ENCODE measurements around the gene TMEM176A. TPM values are rescaled to one million over a fixed set of nuclear protein-coding genes. Genes with fewer than 3 reads are reported as not detected.
A peak's percentile ranks its signal among the peaks of the same experiment; 100 is the strongest.

Gene TMEM176A
- total and polyA plus RNA-seq, 2 experiments from 2014 or later = 0.34 TPM; not detected in 1

- no peak for TF ChIP-seq REST (IDR thresholded peaks at IDR 0.05; ENCODE audit: unreplicated experiment)
These were observed 22.5 kb downstream of the TMEM176A start (continued) for GRCh38 chr7:150823043-150823442.

- H3K27ac ChIP-seq (ENCODE audit: low read depth) = no peak overlapping the region
- H3K27me3 ChIP-seq (ENCODE audit: insufficient read depth) = no peaks in the 10 kb centered on the region
- H3K4me1 ChIP-seq (ENCODE audit: insufficient read depth) = no peaks in the 10 kb centered on the region
- DNase-seq (ENCODE audit: low spot score) = no peak
- peaks cover 6% of the 10 kb centered on the region for H3K27me3 Mint-ChIP-seq (ENCODE audit: insufficient read depth, low read depth, poor library complexity)
- no peaks in the 10 kb centered on the region; the same call in 1 of the 2 replicates for H3K36me3 ChIP-seq (ENCODE audit: insufficient read depth)
- H3F3A ChIP-seq (replicated peaks; ENCODE audit: low read depth) = no peaks in the 10 kb centered on the region
- ATAC-seq = no peak
- peak overlapping the region; percentile 74 for H2AFZ ChIP-seq
- peaks cover 14% of the 10 kb centered on the region; the same call in 2 of the 3 replicates for H3K4me1 Mint-ChIP-seq
- H3K4me3 Mint-ChIP-seq = no peak overlapping the region
- no peaks in the 10 kb centered on the region for H4K20me1 ChIP-seq (replicated peaks; ENCODE audit: insufficient read depth)
- no peaks in the 10 kb centered on the region; the same call in 2 of the 3 replicates for H3K36me3 Mint-ChIP-seq (ENCODE audit: low read depth)
- no peaks in the 10 kb centered on the region for H3K79me2 ChIP-seq (replicated peaks; ENCODE audit: insufficient read depth)
- H3K27ac Mint-ChIP-seq = no peak overlapping the region
- no peaks in the 10 kb centered on the region for H3K9me3 Mint-ChIP-seq
- H3K9me2 ChIP-seq (ENCODE audit: insufficient read depth) = no peaks in the 10 kb centered on the region
- no peak overlapping the region for H3K4me3 ChIP-seq
- no peak overlapping the region for H3K4me2 ChIP-seq
- TF ChIP-seq ETS1 (IDR thresholded peaks at IDR 0.05) (no peak), EZH2phosphoT487 (IDR thresholded peaks at IDR 0.05; ENCODE audit: unreplicated experiment) (no peak), NANOG (IDR thresholded peaks at IDR 0.05; ENCODE audit: borderline replicate concordance) (no peak), ZNF331 (CRISPR knock-in tag; IDR thresholded peaks at IDR 0.05; ENCODE audit: low read depth) (no peak), REST (IDR thresholded peaks at IDR 0.05; ENCODE audit: unreplicated experiment) (no peak), JUNB (IDR thresholded peaks at IDR 0.05; ENCODE audit: unreplicated experiment) (no peak), ZNF462 (CRISPR knock-in tag; IDR thresholded peaks at IDR 0.05) (no peak), CREB1 (CRISPR knock-in tag; IDR thresholded peaks at IDR 0.05; ENCODE audit: low read depth) (no peak), POLR2AphosphoS5 (IDR thresholded peaks at IDR 0.05; ENCODE audit: low read depth) (no peak)
These were observed 23.0 kb downstream of the TMEM176A start for GRCh38 chr7:150823484-150824126.
